Caco-2 (cell line): ENCODE results near the gene DAW1. TPM values are rescaled to one million over a fixed set of nuclear protein-coding genes. Genes with fewer than 3 reads are reported as not detected.

ENCODE experiments used
- BruUV-seq: library from RNA; stranded (reverse); fragments of 400-500 nt; replicated peaks from 2 replicates; lab custom pipeline; 2021; lab: Mats Ljungman, UMichigan
- CTCF ChIA-PET: fragments of 300-600 bp; sonication (Branson Sonifier 250); formaldehyde crosslinking; loops from one replicate; lab custom pipeline; 2022; ENCODE audit warnings: antibody characterized with exemption; lab: Charles Lee
- POLR2A ChIA-PET: fragments of 300-600 bp; sonication (Branson Sonifier 250); formaldehyde crosslinking; loops from one replicate; lab custom pipeline; 2022; ENCODE audit warnings: antibody characterized with exemption; lab: Charles Lee
- DNase-seq, 2 experiments: peaks; one replicate each; pipeline versions ENCODE4 v3.0.0 to v3.0.0-alpha.2; 2020 to 2022
- H3K27me3 ChIP-seq: replicated peaks from 2 replicates; pipeline ENCODE4 v1.6.0; 2011; ENCODE audit warnings: low read length; ENCODE audit not compliant: control insufficient read depth, insufficient read depth
- H3K36me3 ChIP-seq: 2 replicates; pipeline ENCODE4 v1.5.1; 2011; ENCODE audit warnings: low read length; ENCODE audit not compliant: control insufficient read depth, insufficient read depth
- H3K4me1 ChIP-seq: fragments of 250-450 bp; sonication (Bioruptor Pico); 2 replicates; pipeline ENCODE4 v1.5.1; 2020; ENCODE audit warnings: mild to moderate bottlenecking
- H3K4me3 ChIP-seq: 2 replicates; pipeline ENCODE4 v1.5.1; 2011; ENCODE audit warnings: low read depth, mild to moderate bottlenecking, control low read depth, low read length
- H3K9me3 ChIP-seq: fragments of 250-450 bp; sonication (Bioruptor Pico); 2 replicates; pipeline ENCODE4 v1.5.1; 2020; ENCODE audit warnings: mild to moderate bottlenecking, moderate library complexity
- H3K27ac Mint-ChIP-seq: one replicate; pipeline ENCODE4 v1.8.0; 2022; ENCODE audit warnings: mixed read lengths; ENCODE audit not compliant: unreplicated experiment
- H3K27me3 Mint-ChIP-seq: one replicate; pipeline ENCODE4 v1.8.0; 2022; ENCODE audit warnings: mixed read lengths; ENCODE audit not compliant: insufficient read depth, unreplicated experiment
- H3K36me3 Mint-ChIP-seq: one replicate; pipeline ENCODE4 v1.8.0; 2022; ENCODE audit warnings: mild to moderate bottlenecking, mixed read lengths; ENCODE audit not compliant: insufficient read depth, unreplicated experiment
- H3K4me1 Mint-ChIP-seq: one replicate; pipeline ENCODE4 v1.8.0; 2022; ENCODE audit warnings: low read depth, mixed read lengths; ENCODE audit not compliant: unreplicated experiment
- H3K4me3 Mint-ChIP-seq: one replicate; pipeline ENCODE4 v1.8.0; 2022; ENCODE audit warnings: mild to moderate bottlenecking, moderate library complexity, mixed read lengths; ENCODE audit not compliant: unreplicated experiment
- H3K9me3 Mint-ChIP-seq: one replicate; pipeline ENCODE4 v1.8.0; 2022; ENCODE audit warnings: mixed read lengths; ENCODE audit not compliant: unreplicated experiment
- intact Hi-C: fragments of 100-400 bp; cut with micrococcal nuclease; formaldehyde crosslinking; loops from one replicate; pipeline ENCODE4 v1.10.0; 2022; ENCODE audit not compliant: unreplicated experiment
- total RNA-seq: library from RNA; stranded (reverse); gene quantifications from 2 replicates; pipeline ENCODE4 v1.2.3, GENCODE V29; 2022
- TF ChIP-seq, protein P1 (sequence below), 2 experiments: fragments of 200-600 bp in 1 of 2; IDR thresholded peaks; 1 replicate in 1 of 2; 2 replicates in 1 of 2; pipeline versions ENCODE4 v1.5.1 to v1.8.0; 2011 to 2022; ENCODE audit warnings: antibody characterized with exemption in 1 of 2, control low read depth in 1 of 2, inconsistent platforms in 1 of 2, low read depth in 1 of 2, low read length in 1 of 2, mild to moderate bottlenecking in 1 of 2, moderate library complexity in 1 of 2; ENCODE audit not compliant: insufficient read depth in 1 of 2, severe bottlenecking in 1 of 2, unreplicated experiment in 1 of 2

Gene DAW1
- total RNA-seq, 1 experiment from 2014 or later: 6.6 TPM

DNA sequence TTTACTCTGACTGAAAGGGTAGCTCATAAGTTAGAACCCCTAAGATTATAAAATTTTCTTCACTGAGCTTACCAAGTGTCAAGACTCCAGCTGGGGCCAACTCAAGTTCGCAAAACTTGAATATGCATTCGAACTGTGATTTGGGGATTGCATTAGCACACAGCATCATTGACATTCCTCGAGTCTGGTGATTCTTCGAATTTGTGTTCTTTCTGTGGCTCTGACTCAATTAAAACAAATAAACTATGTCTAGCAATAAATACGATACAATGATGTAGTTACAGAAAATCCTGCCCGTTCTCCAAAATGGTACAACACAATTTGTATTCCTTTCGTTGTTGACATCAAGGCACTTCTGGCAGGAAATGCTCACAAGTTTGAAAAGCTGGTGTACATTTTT, 46.7 kb upstream of the DAW1 start:
- no TSS peak for BruUV-seq
- Mint-ChIP-seq H3K27me3 (no peaks in the 10 kb centered on the region), H3K9me3 (peaks cover 25% of the 10 kb centered on the region), H3K27ac (no peak overlapping the region), H3K36me3 (no peaks in the 10 kb centered on the region), H3K4me1 (peaks cover 37% of the 10 kb centered on the region), H3K4me3 (no peak overlapping the region)
- TF ChIP-seq, protein P1, sequence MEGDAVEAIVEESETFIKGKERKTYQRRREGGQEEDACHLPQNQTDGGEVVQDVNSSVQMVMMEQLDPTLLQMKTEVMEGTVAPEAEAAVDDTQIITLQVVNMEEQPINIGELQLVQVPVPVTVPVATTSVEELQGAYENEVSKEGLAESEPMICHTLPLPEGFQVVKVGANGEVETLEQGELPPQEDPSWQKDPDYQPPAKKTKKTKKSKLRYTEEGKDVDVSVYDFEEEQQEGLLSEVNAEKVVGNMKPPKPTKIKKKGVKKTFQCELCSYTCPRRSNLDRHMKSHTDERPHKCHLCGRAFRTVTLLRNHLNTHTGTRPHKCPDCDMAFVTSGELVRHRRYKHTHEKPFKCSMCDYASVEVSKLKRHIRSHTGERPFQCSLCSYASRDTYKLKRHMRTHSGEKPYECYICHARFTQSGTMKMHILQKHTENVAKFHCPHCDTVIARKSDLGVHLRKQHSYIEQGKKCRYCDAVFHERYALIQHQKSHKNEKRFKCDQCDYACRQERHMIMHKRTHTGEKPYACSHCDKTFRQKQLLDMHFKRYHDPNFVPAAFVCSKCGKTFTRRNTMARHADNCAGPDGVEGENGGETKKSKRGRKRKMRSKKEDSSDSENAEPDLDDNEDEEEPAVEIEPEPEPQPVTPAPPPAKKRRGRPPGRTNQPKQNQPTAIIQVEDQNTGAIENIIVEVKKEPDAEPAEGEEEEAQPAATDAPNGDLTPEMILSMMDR (IDR thresholded peaks at IDR 0.05; ENCODE audit: insufficient read depth in 1 of 2, low read depth in 1 of 2, low read length in 1 of 2, severe bottlenecking in 1 of 2, unreplicated experiment in 1 of 2): no peak
- H3K4me1 ChIP-seq: peaks cover 9% of the 10 kb centered on the region; the same call in 1 of the 2 replicates
- POLR2A ChIA-PET: no interaction called here
- CTCF ChIA-PET: no interaction called here
- H3K36me3 ChIP-seq: no peaks in the 10 kb centered on the region
- no peak overlapping the region for H3K4me3 ChIP-seq
- intact Hi-C loops: no loop called here
- no peaks in the 10 kb centered on the region for H3K9me3 ChIP-seq
- DNase-seq: no peak
- no peaks in the 10 kb centered on the region for H3K27me3 ChIP-seq

DNA sequence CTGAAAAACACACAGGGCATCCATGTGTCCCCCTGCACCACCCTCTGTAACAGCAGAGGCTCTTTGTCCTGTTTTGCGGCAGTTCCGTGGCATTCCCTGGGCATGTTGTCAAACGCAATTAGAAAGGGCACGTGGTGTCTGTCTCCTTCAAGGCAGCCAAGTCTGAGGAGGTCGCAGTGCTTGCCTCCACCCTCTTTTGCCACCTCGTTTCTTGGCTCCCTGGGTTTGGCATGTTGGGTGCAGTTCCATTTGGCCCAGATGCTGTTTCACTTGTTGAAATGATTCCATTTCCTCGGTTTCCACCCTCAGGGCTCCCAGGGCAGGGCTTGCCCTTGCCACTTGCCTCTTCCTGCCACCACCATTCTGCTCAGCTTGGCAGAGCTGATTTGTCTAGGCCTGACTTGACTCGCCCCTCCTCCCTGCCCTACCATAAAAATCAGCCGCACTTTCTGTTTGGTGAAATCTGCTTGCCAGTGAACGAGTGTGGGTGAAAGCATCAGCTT, 45.4 kb upstream of the DAW1 start:
- Mint-ChIP-seq H3K27ac (no peak overlapping the region), H3K4me1 (peaks cover 29% of the 10 kb centered on the region), H3K9me3 (peaks cover 16% of the 10 kb centered on the region), H3K4me3 (no peak overlapping the region), H3K36me3 (no peaks in the 10 kb centered on the region), H3K27me3 (no peaks in the 10 kb centered on the region)
- BruUV-seq: no TSS peak
- Histone ChIP-seq H3K4me3 (no peak overlapping the region), H3K4me1 (peaks cover 7% of the 10 kb centered on the region; the same call in 1 of the 2 replicates), H3K36me3 (no peaks in the 10 kb centered on the region), H3K9me3 (no peaks in the 10 kb centered on the region), H3K27me3 (no peaks in the 10 kb centered on the region)
- ChIA-PET POLR2A (no interaction called here), CTCF (no interaction called here)
- DNase-seq: no peak
- TF ChIP-seq, protein P1 (IDR thresholded peaks at IDR 0.05; ENCODE audit: insufficient read depth in 1 of 2, low read depth in 1 of 2, low read length in 1 of 2, severe bottlenecking in 1 of 2, unreplicated experiment in 1 of 2): no peak
- intact Hi-C loops: no loop called here

DNA sequence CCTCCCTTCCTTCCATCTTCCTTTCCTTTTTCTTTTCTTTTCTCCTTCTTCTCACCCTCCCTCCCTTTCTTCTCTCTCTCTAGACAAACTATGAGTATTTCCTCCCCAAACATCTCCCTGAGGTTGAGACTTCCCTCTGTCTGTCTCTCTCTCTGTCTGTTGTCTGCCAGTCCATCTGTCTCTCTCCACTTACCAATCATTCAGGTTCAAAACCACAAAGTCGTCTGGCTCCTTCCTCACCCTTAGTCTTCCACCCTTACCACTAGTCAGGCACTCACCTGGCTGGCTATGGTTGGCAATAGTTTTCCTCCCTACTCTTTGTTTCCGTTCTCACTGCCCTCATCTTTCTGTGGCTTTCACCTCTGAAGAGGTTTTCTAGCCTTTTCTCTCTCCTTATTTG, 44.9 kb upstream of the DAW1 start:
- no peaks in the 10 kb centered on the region for H3K27me3 Mint-ChIP-seq
- H3K27ac Mint-ChIP-seq: no peak overlapping the region
- H3K4me1 Mint-ChIP-seq: peaks cover 24% of the 10 kb centered on the region
- CTCF ChIA-PET: no interaction called here
- H3K4me1 ChIP-seq: 0 out of 2 replicates have a peak, but pooled peaks cover 2% of the 10 kb centered on the region
- no peaks in the 10 kb centered on the region for H3K36me3 Mint-ChIP-seq
- peaks cover 11% of the 10 kb centered on the region for H3K9me3 Mint-ChIP-seq
- no peaks in the 10 kb centered on the region for H3K36me3 ChIP-seq
- no peak overlapping the region for H3K4me3 ChIP-seq
- no peaks in the 10 kb centered on the region for H3K9me3 ChIP-seq
- no peak for DNase-seq
- no TSS peak for BruUV-seq
- TF ChIP-seq, protein P1 (IDR thresholded peaks at IDR 0.05; ENCODE audit: insufficient read depth in 1 of 2, low read depth in 1 of 2, low read length in 1 of 2, severe bottlenecking in 1 of 2, unreplicated experiment in 1 of 2): no peak
- no peak overlapping the region for H3K4me3 Mint-ChIP-seq
- no peaks in the 10 kb centered on the region for H3K27me3 ChIP-seq
- POLR2A ChIA-PET: no interaction called here
- intact Hi-C loops: no loop called here
